RWPE2 (cell line): ENCODE results near the gene SPAG7.

ENCODE experiments used
- ATAC-seq: fragments of 200-7000 bp; cut with Tn5 transposase; 3 replicates; pipeline ENCODE4 v1.9.1; 2021; ENCODE audit warnings: low read depth
- DNase-seq: peaks from one replicate; pipeline ENCODE4 v3.0.0-alpha.2; 2020; ENCODE audit warnings: low spot score
- H3K27ac ChIP-seq: fragments of 450-650 bp; 2 replicates; pipeline ENCODE4 v1.5.1; 2017; ENCODE audit warnings: mild to moderate bottlenecking; ENCODE audit not compliant: poor library complexity, severe bottlenecking
- H3K27me3 ChIP-seq: fragments of 250-450 bp; sonication (Bioruptor Pico); 2 replicates; pipeline ENCODE4 v1.5.1; 2021; ENCODE audit warnings: mild to moderate bottlenecking, moderate library complexity; ENCODE audit not compliant: insufficient read depth, poor library complexity, severe bottlenecking
- H3K36me3 ChIP-seq: fragments of 250-450 bp; sonication (Bioruptor Pico); 2 replicates; pipeline ENCODE4 v1.5.1; 2020; ENCODE audit warnings: low read depth, mild to moderate bottlenecking, moderate library complexity
- H3K4me1 ChIP-seq: fragments of 250-450 bp; sonication (Bioruptor Pico); 2 replicates; pipeline ENCODE4 v1.5.1; 2021; ENCODE audit warnings: mild to moderate bottlenecking, moderate library complexity; ENCODE audit not compliant: insufficient read depth, poor library complexity, severe bottlenecking
- H3K4me3 ChIP-seq: fragments of 250-450 bp; sonication (Bioruptor Pico); 2 replicates; pipeline ENCODE4 v1.5.1; 2021; ENCODE audit warnings: mild to moderate bottlenecking, moderate library complexity; ENCODE audit not compliant: severe bottlenecking
- H3K9me3 ChIP-seq: fragments of 250-450 bp; sonication (Bioruptor Pico); 2 replicates; pipeline ENCODE4 v1.5.1; 2021; ENCODE audit warnings: mild to moderate bottlenecking, moderate library complexity; ENCODE audit not compliant: severe bottlenecking
- TF ChIP-seq, protein P1 (sequence below): fragments of 450-650 bp; IDR thresholded peaks from one replicate; pipeline ENCODE4 v1.5.1; 2017; ENCODE audit warnings: mild to moderate bottlenecking, moderate library complexity; ENCODE audit not compliant: poor library complexity, severe bottlenecking

SPAG7 gene

DNA sequence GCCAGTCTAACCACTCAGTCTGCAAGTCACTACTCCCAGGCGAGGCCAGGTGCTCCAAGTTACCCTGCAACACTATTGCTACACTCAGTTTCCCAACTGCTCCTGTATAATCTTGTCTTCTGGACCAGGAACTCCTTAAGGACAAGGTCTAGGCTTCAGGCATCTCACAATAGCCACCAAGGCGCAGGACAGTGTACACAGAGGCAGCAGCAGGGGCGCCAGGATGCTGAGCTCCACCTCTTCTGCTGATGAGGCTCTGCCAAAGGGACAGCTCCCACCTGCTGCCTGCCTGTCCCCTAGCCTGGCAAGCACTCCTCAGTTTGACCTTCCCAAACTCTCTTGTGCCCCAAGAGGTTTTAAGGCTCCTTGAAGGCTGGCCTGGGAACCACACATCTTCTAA is 31.2 kb downstream of the SPAG7 start:
- H3K9me3 ChIP-seq = no peaks in the 10 kb centered on the region
- peaks cover 24% of the 10 kb centered on the region for H3K36me3 ChIP-seq
- H3K4me1 ChIP-seq = peaks cover 3% of the 10 kb centered on the region
- H3K27me3 ChIP-seq = no peaks in the 10 kb centered on the region
- no peak overlapping the region for H3K27ac ChIP-seq
- no peak overlapping the region for H3K4me3 ChIP-seq
- no peak for ATAC-seq
- DNase-seq = no peak
- TF ChIP-seq, protein P1, sequence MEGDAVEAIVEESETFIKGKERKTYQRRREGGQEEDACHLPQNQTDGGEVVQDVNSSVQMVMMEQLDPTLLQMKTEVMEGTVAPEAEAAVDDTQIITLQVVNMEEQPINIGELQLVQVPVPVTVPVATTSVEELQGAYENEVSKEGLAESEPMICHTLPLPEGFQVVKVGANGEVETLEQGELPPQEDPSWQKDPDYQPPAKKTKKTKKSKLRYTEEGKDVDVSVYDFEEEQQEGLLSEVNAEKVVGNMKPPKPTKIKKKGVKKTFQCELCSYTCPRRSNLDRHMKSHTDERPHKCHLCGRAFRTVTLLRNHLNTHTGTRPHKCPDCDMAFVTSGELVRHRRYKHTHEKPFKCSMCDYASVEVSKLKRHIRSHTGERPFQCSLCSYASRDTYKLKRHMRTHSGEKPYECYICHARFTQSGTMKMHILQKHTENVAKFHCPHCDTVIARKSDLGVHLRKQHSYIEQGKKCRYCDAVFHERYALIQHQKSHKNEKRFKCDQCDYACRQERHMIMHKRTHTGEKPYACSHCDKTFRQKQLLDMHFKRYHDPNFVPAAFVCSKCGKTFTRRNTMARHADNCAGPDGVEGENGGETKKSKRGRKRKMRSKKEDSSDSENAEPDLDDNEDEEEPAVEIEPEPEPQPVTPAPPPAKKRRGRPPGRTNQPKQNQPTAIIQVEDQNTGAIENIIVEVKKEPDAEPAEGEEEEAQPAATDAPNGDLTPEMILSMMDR = no peak

DNA sequence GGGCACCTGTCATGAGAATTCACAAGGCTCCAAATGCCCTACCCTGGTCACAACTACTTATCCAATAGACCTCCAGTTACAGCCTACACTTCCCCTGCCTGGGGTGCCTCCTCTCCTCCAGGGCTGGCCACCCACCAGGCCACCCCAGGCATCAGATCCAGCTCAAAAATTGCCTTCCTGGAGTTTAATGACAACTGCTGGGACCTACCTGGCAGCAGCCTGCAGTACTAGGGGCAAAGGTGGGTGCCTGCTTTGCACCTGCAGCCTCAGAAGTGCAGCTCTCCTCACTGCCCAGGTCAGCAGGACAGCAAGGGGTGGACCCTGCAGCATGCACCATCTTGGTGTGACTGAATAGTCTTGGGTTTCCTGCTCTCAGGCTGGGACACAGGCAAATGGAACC is 32.0 kb downstream of the SPAG7 start:
- Histone ChIP-seq H3K36me3 (peaks cover 21% of the 10 kb centered on the region), H3K4me3 (no peak overlapping the region), H3K9me3 (no peaks in the 10 kb centered on the region), H3K4me1 (no peaks in the 10 kb centered on the region), H3K27me3 (no peaks in the 10 kb centered on the region), H3K27ac (no peak overlapping the region)
- DNase-seq (no peak), ATAC-seq (no peak)
- TF ChIP-seq, protein P1 = no peak

DNA sequence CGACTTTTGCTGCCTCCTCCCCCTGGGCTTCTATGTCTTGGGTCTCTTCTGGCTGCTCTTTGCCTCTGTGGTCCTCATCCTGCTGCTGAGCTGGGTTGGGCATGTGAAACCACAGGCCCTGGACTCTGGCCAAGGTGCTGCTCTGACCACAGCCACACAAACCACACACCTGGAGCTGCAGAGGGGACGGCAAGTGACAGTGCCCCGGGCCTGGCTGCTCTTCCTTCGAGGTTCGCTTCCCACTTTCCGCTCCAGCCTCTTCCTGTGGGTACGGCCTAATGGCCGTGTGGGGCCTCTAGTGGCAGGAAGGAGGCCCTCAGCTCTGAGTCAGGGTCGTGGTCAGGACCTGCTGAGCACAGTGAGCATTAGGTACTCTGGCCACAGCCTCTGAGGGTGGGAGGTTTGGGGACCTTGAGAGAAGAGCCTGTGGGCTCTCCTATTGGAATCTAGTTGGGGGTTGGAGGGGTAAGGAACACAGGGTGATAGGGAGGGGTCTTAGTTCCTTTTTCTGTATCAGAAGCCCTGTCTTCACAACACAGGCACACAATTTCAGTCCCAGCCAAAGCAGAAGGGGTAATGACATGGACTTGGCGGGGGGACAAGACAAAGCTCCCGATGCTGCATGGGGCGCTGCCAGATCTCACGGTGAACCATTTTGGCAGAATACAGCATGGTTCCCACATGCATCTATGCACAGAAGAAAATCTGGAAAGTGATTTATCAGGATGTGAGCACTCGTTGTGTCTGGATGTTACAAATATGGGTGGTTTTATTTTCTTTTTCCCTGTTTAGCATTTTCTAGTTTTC is 33.2 kb downstream of the SPAG7 start:
- Histone ChIP-seq H3K4me1 (no peaks in the 10 kb centered on the region), H3K36me3 (peaks cover 21% of the 10 kb centered on the region), H3K4me3 (no peak overlapping the region), H3K9me3 (no peaks in the 10 kb centered on the region), H3K27me3 (no peaks in the 10 kb centered on the region), H3K27ac (no peak overlapping the region)
- TF ChIP-seq, protein P1 = peak; percentile 39
- DNase-seq (no peak), ATAC-seq (peak; percentile 74)

DNA sequence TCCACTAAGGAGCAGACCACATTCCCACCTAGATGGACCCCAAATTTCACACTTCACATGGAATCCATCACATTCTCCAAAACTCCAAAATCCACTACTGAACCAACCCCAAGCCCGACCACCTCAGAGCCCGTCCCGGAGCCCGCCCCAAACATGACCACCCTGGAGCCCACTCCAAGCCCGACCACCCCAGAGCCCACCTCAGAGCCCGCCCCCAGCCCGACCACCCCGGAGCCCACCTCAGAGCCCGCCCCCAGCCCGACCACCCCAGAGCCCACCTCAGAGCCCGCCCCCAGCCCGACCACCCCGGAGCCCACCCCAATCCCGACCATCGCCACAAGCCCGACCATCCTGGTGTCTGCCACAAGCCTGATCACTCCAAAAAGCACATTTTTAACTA is 34.0 kb downstream of the SPAG7 start:
- Histone ChIP-seq H3K4me3 (no peak overlapping the region), H3K27me3 (no peaks in the 10 kb centered on the region), H3K36me3 (peaks cover 20% of the 10 kb centered on the region), H3K4me1 (no peaks in the 10 kb centered on the region), H3K27ac (no peak overlapping the region), H3K9me3 (no peaks in the 10 kb centered on the region)
- no peak for ATAC-seq
- TF ChIP-seq, protein P1 = no peak
- DNase-seq = no peak

DNA sequence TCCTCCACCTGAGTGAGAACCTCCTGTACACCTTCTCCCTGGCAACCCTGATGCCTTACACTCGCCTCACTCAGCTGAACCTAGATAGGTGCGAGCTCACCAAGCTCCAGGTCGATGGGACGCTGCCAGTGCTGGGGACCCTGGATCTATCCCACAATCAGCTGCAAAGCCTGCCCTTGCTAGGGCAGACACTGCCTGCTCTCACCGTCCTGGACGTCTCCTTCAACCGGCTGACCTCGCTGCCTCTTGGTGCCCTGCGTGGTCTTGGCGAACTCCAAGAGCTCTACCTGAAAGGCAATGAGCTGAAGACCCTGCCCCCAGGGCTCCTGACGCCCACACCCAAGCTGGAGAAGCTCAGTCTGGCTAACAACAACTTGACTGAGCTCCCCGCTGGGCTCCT is 34.9 kb downstream of the SPAG7 start:
- ATAC-seq (no peak), DNase-seq (no peak)
- TF ChIP-seq, protein P1 = no peak
- no peaks in the 10 kb centered on the region for H3K27me3 ChIP-seq
- peaks cover 11% of the 10 kb centered on the region for H3K36me3 ChIP-seq
- H3K4me3 ChIP-seq = no peak overlapping the region
- H3K9me3 ChIP-seq = no peaks in the 10 kb centered on the region
- H3K27ac ChIP-seq = no peak overlapping the region
- H3K4me1 ChIP-seq = no peaks in the 10 kb centered on the region
